Transverse colon (tissue), 4 donors: ENCODE results near the gene ENPP3. TPM values are rescaled to one million over a fixed set of nuclear protein-coding genes. Genes with fewer than 3 reads are reported as not detected.

ENCODE experiments used
- DNase-seq: peaks from one replicate; pipeline ENCODE4 v3.0.0-alpha.2; 2019
- H3K27ac ChIP-seq, 4 donors: fragments of 200-600 bp; sonication (generic); 2 replicates each; pipeline ENCODE4 v1.5.1; 2016 to 2018; ENCODE audit warnings: inconsistent platforms in 4 of 4
- H3K27me3 ChIP-seq: fragments of 200-600 bp; sonication (generic); 2 replicates; pipeline ENCODE4 v1.5.1; 2017; ENCODE audit warnings: inconsistent platforms
- H3K36me3 ChIP-seq, 4 donors: fragments of 200-600 bp; sonication (generic); 2 replicates each; pipeline ENCODE4 v1.5.1; 2017 to 2019; ENCODE audit warnings: inconsistent platforms in 4 of 4
- H3K4me1 ChIP-seq, 4 donors: fragments of 200-600 bp; sonication (generic); 2 replicates each; pipeline ENCODE4 v1.5.1; 2017 to 2020; ENCODE audit warnings: inconsistent platforms in 4 of 4
- H3K4me3 ChIP-seq, 4 donors: fragments of 200-600 bp; sonication (generic); 1 replicate in 1 of 4; 2 replicates in 3 of 4; pipeline versions ENCODE4 v1.5.1 to v1.6.1; 2017 to 2019; ENCODE audit warnings: inconsistent platforms in 4 of 4
- H3K9me3 ChIP-seq, 2 donors: fragments of 200-600 bp; sonication (generic); 2 replicates each; pipeline ENCODE4 v1.5.1; 2017 to 2019; ENCODE audit warnings: inconsistent platforms in 2 of 2
- CTCF ChIP-seq, 5 experiments: fragments of 200-600 bp in 3 of 5; fragments of 450-650 bp in 2 of 5; sonication (generic) in 3 of 5; IDR thresholded peaks; 1 replicate in 2 of 5; 2 replicates in 3 of 5; pipeline ENCODE4 v1.5.1; 2016 to 2017; ENCODE audit warnings: antibody characterized with exemption in 5 of 5, inconsistent platforms in 3 of 5, mild to moderate bottlenecking in 2 of 5, moderate library complexity in 1 of 5
- EP300 ChIP-seq: sonication (generic); formaldehyde crosslinking; IDR thresholded peaks from one replicate; pipeline ENCODE4 v1.6.1; 2017; ENCODE audit warnings: antibody characterized with exemption, low read depth
- POLR2A ChIP-seq: fragments of 450-650 bp; IDR thresholded peaks from one replicate; pipeline ENCODE4 v1.6.1; 2016; ENCODE audit warnings: antibody characterized with exemption, mild to moderate bottlenecking, moderate library complexity
- POLR2AphosphoS5 ChIP-seq, 3 donors: sonication (generic); formaldehyde crosslinking; IDR thresholded peaks; one replicate each; pipeline ENCODE4 v1.6.1; 2016; ENCODE audit warnings: antibody characterized with exemption in 3 of 3
- WGBS, 2 donors: methylation state at CpG; one replicate each; pipeline ENCODE4 v1.1.5; 2018; ENCODE audit warnings: low coverage in 1 of 2; 5-methylcytosine and 5-hydroxymethylcytosine counted together
- in situ Hi-C, 4 donors: fragments of 200-750 bp; cut with MboI; loops; one replicate each; pipeline versions ENCODE4 v1.15.0 to v1.15.1; 2017; ENCODE audit warnings: low sequenced_read_pairs in 3 of 4, low pct_ligation_motif_present in 1 of 4, low pct_unique_long_range_greater_than_20kb in 1 of 4
- intact Hi-C: fragments of 100-400 bp; cut with DNase I; formaldehyde crosslinking; loops from one replicate; pipeline ENCODE4 v1.15.1; 2023; ENCODE audit warnings: low total_unique reads
- total RNA-seq, 4 donors: library from RNA; depleted of rRNA; stranded (reverse); fragments of >200 nt; gene quantifications; one replicate each; pipeline ENCODE4 v1.1.0, GENCODE V29; 2016

ENPP3 gene
- total RNA-seq, 4 donors from 2014 or later = 4.6 to 28.1 (median 20.6) TPM

DNA sequence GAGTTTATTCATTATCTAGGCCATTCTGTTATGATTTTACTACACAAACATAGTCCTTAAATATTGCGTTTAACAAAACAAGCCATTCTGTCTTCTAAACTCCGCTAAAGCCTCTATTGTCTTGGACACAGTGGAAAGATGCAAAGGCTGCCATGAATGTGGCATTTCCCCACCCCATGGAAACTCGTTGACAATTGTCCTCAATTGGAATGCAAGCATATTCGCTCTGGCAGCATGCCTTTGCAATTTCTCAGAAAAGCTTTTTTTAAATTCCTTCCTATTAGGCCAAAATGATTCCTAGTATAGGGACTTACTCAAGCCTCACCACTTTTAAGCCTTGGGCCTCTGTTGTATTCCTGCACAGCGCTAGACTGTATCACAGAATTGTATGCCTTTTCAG is 41.3 kb downstream of the ENPP3 start:
- no peak for DNase-seq
- in situ Hi-C loops = no loop called here

DNA sequence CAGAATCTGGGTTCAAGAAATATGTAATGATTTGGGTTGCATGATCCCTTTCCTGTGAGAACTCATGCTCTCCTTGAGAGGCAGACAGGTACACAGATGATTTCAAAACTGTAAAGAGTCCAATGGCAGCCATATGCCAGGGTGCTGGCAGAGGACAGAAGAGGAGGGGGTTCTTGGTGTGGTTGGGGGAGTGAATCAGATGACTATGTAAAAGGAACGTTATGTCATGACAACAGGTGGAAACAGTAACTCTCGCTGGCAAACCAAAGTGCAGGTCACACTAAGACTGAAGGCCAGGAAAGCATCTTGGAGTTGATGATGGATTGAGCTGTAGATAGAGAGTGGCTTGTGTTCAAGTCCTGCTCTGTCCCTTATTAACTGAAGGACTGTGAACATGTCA is 43.8 kb downstream of the ENPP3 start:
- TF ChIP-seq EP300 (no peak), POLR2A (no peak), POLR2AphosphoS5 (IDR thresholded peaks at IDR 0.05) (no peak), CTCF (IDR thresholded peaks at IDR 0.05) (no peak)
- H3K27me3 ChIP-seq = no peaks in the 10 kb centered on the region
- H3K9me3 ChIP-seq = no peaks in the 10 kb centered on the region
- WGBS, 2 donors = 77 to 86% methylated on average over 2 of the region's 2 CpGs
- DNase-seq = no peak
- H3K4me3 ChIP-seq = no peak overlapping the region
- H3K27ac ChIP-seq = no peak overlapping the region
- H3K4me1 ChIP-seq = no peaks in the 10 kb centered on the region
- H3K36me3 ChIP-seq = peaks cover 0 to 5% (median 1%) of the 10 kb centered on the region in 4 donors
- intact Hi-C loops (no loop called here), in situ Hi-C loops (loop anchor here in 1 of 4 donors (10.0 kb wide), 1 partner anchor 234 kb away; no protein-coding TSS in a partner anchor)

More for the DNA sequence above, 41.3 kb downstream of the ENPP3 start:
- Histone ChIP-seq H3K4me3 (no peak overlapping the region), H3K36me3 (peaks cover 0 to 5% (median 0%) of the 10 kb centered on the region in 4 donors), H3K4me1 (no peaks in the 10 kb centered on the region), H3K27me3 (no peaks in the 10 kb centered on the region), H3K27ac (no peak overlapping the region), H3K9me3 (no peaks in the 10 kb centered on the region)
- 87 to 92% methylated on average over 5 of the region's 5 CpGs for WGBS, 2 donors
- no peak for TF ChIP-seq POLR2AphosphoS5 (IDR thresholded peaks at IDR 0.05)
- no peak for TF ChIP-seq EP300
- TF ChIP-seq POLR2A = no peak
- TF ChIP-seq CTCF (IDR thresholded peaks at IDR 0.05) = no peak
- intact Hi-C loops = no loop called here

- no peak for DNase-seq
- H3K9me3 ChIP-seq = no peaks in the 10 kb centered on the region
- TF ChIP-seq CTCF (IDR thresholded peaks at IDR 0.05) (no peak), EP300 (no peak), POLR2A (no peak), POLR2AphosphoS5 (IDR thresholded peaks at IDR 0.05) (no peak)
- intact Hi-C loops = no loop called here
- H3K27ac ChIP-seq = no peak overlapping the region
- no peaks in the 10 kb centered on the region for H3K27me3 ChIP-seq
- no peaks in the 10 kb centered on the region for H3K4me1 ChIP-seq
- H3K4me3 ChIP-seq = no peak overlapping the region
- H3K36me3 ChIP-seq = peaks cover 0 to 5% (median 1%) of the 10 kb centered on the region in 4 donors
- in situ Hi-C loops = loop anchor here in 1 of 4 donors (10.0 kb wide), 1 partner anchor 233 kb away; no protein-coding TSS in a partner anchor
Measured at GRCh38 chr6:131681585-131681984, 44.5 kb downstream of the ENPP3 start.

- DNase-seq = no peak
- Histone ChIP-seq H3K4me3 (no peak overlapping the region), H3K27ac (no peak overlapping the region), H3K9me3 (no peaks in the 10 kb centered on the region), H3K36me3 (peaks cover 0 to 5% (median 1%) of the 10 kb centered on the region in 4 donors), H3K27me3 (no peaks in the 10 kb centered on the region), H3K4me1 (no peaks in the 10 kb centered on the region)
- in situ Hi-C loops = loop anchor here in 1 of 4 donors (10.0 kb wide), 1 partner anchor 232 kb away; no protein-coding TSS in a partner anchor
- intact Hi-C loops = no loop called here
- TF ChIP-seq POLR2AphosphoS5 (IDR thresholded peaks at IDR 0.05) (no peak), POLR2A (no peak), CTCF (IDR thresholded peaks at IDR 0.05) (no peak), EP300 (no peak)
- WGBS, 2 donors = 57 to 61% methylated on average over 2 of the region's 2 CpGs
Measured at GRCh38 chr6:131682442-131682841, 45.3 kb downstream of the ENPP3 start.
